ENCODE measurements around the gene VKORC1.

The VKORC1 gene

GRCh38 chr16:31042866-31043265 lies 51.7 kb downstream of the VKORC1 start:
- FAIRE-seq (no peak), DNase-seq (ENCODE audit: insufficient read length) (no peak)
- no peak for TF ChIP-seq TAF1 (IDR thresholded peaks at IDR 0.05; ENCODE audit: borderline replicate concordance, low read depth, low read length)
- TF ChIP-seq POLR2A (IDR thresholded peaks at IDR 0.05; ENCODE audit: low read depth, low read length): no peak
- TF ChIP-seq POLR2AphosphoS5 (IDR thresholded peaks at IDR 0.05; ENCODE audit: low read depth, low read length): no peak

All from GM12892 (cell line).